H1 (cell line): ENCODE data around the gene RBL1. TPM values are rescaled to one million over a fixed set of nuclear protein-coding genes. Genes with fewer than 3 reads are reported as not detected.

Experiments used
- CTCF ChIA-PET: fragments of 300-600 bp; sonication (Branson Sonifier 250); formaldehyde crosslinking; loops from one replicate; lab custom pipeline; 2021; ENCODE audit not compliant: partially characterized antibody; lab: Charles Lee
- POLR2A ChIA-PET: fragments of 300-600 bp; sonication (Branson Sonifier 250); formaldehyde crosslinking; loops from one replicate; lab custom pipeline; 2021; ENCODE audit warnings: inconsistent platforms; ENCODE audit not compliant: partially characterized antibody; lab: Charles Lee
- DNase-seq, 2 experiments: peaks; one replicate each; pipeline versions ENCODE4 v3.0.0 to v3.0.0-alpha.2; 2010 to 2022; ENCODE audit warnings: low spot score in 2 of 2, low read depth in 1 of 2, mixed read lengths in 1 of 2
- FAIRE-seq: peaks from 2 replicates; lab custom pipeline; 2011; peaks lifted over from hg19 to GRCh38; lab: Jason Lieb, UNC
- H2AFZ ChIP-seq: 2 replicates; pipeline ENCODE4 v1.8.1; 2012; ENCODE audit warnings: low read length, inconsistent platforms
- H2AK5ac ChIP-seq: 2 replicates; pipeline ENCODE4 v1.6.1; 2013; ENCODE audit warnings: low read depth, low read length
- H2BK120ac ChIP-seq: replicated peaks from 2 replicates; pipeline ENCODE3; 2013; ENCODE audit warnings: low read depth, low read length, inconsistent platforms
- H2BK12ac ChIP-seq: 2 replicates; pipeline ENCODE4 v1.6.1; 2013; ENCODE audit warnings: low read depth, low read length
- H2BK15ac ChIP-seq: 2 replicates; pipeline ENCODE4 v1.6.1; 2013; ENCODE audit warnings: low read length
- H2BK20ac ChIP-seq: 2 replicates; pipeline ENCODE4 v1.6.1; 2013; ENCODE audit warnings: low read length
- H2BK5ac ChIP-seq: 2 replicates; pipeline ENCODE4 v1.6.1; 2013; ENCODE audit warnings: low read depth, low read length
- H3K14ac ChIP-seq: 2 replicates; pipeline ENCODE4 v1.6.1; 2013; ENCODE audit warnings: inconsistent platforms; ENCODE audit not compliant: insufficient read length
- H3K18ac ChIP-seq: 2 replicates; pipeline ENCODE4 v1.6.1; 2013; ENCODE audit warnings: low read length; ENCODE audit errors: extremely low read depth
- H3K23ac ChIP-seq: 2 replicates; pipeline ENCODE4 v1.6.1; 2013; ENCODE audit warnings: inconsistent platforms; ENCODE audit not compliant: insufficient read length
- H3K23me2 ChIP-seq: 2 replicates; pipeline ENCODE4 v1.6.1; 2013; ENCODE audit warnings: low read depth, low read length
- H3K27ac ChIP-seq: 2 replicates; pipeline ENCODE4 v1.6.1; 2011; ENCODE audit warnings: low read depth, low read length, inconsistent platforms
- H3K27me3 ChIP-seq, 4 experiments: replicated peaks in 1 of 4; 1 replicate in 1 of 4; 2 replicates in 3 of 4; pipeline versions ENCODE4 v1.6.1 to v1.8.1; 2011 to 2013; ENCODE audit warnings: low read length in 3 of 4, mild to moderate bottlenecking in 3 of 4, inconsistent platforms in 2 of 4, mixed read lengths in 2 of 4, moderate library complexity in 1 of 4; ENCODE audit not compliant: control insufficient read depth in 3 of 4, insufficient read depth in 3 of 4; ENCODE audit errors: extremely low read depth in 1 of 4
- H3K36me3 ChIP-seq, 4 experiments: 2 replicates each; pipeline versions ENCODE4 v1.6.1 to v1.8.1; 2011 to 2013; ENCODE audit warnings: mild to moderate bottlenecking in 4 of 4, low read length in 3 of 4, moderate library complexity in 2 of 4, control low read depth in 1 of 4, inconsistent platforms in 1 of 4; ENCODE audit not compliant: insufficient read depth in 4 of 4, control insufficient read depth in 2 of 4
- H3K4ac ChIP-seq: replicated peaks from 2 replicates; pipeline ENCODE3; 2013; ENCODE audit warnings: low read length, low read depth, mixed read lengths, inconsistent platforms; ENCODE audit not compliant: insufficient read length
- H3K4me1 ChIP-seq, 4 experiments: replicated peaks in 1 of 4; 1 replicate in 1 of 4; 2 replicates in 3 of 4; pipeline versions ENCODE4 v1.6.1 to v1.8.1; 2011 to 2013; ENCODE audit warnings: low read length in 3 of 4, inconsistent platforms in 2 of 4, mixed read lengths in 1 of 4; ENCODE audit not compliant: insufficient read depth in 4 of 4, control insufficient read depth in 3 of 4
- H3K4me2 ChIP-seq, 2 experiments: 2 replicates each; pipeline versions ENCODE4 v1.6.1 to v1.8.1; 2011 to 2013; ENCODE audit warnings: low read depth in 2 of 2, low read length in 2 of 2, control low read depth in 1 of 2, inconsistent platforms in 1 of 2, mild to moderate bottlenecking in 1 of 2; ENCODE audit not compliant: insufficient read depth in 1 of 2
- H3K4me3 ChIP-seq, 4 experiments: fragments of 200-600, 300-600 bp in 1 of 4; sonication (generic), shearing (Covaris generic), sonication (Bioruptor Twin) in 1 of 4; 2 replicates each; pipeline versions ENCODE4 v1.5.1 to v1.8.1; 2011 to 2016; ENCODE audit warnings: low read length in 4 of 4, low read depth in 3 of 4, control low read depth in 2 of 4, inconsistent platforms in 2 of 4, mild to moderate bottlenecking in 2 of 4, mixed read lengths in 1 of 4, moderate library complexity in 1 of 4; ENCODE audit not compliant: insufficient read depth in 2 of 4; ENCODE audit errors: extremely low read depth in 1 of 4
- H3K56ac ChIP-seq: replicated peaks from 2 replicates; pipeline ENCODE3; 2013; ENCODE audit warnings: low read depth, mild to moderate bottlenecking, mixed read lengths, low read length, inconsistent platforms; ENCODE audit not compliant: insufficient read length
- H3K79me1 ChIP-seq: 2 replicates; pipeline ENCODE4 v1.6.1; 2013; ENCODE audit warnings: low read depth, low read length, control low read depth
- H3K79me2 ChIP-seq, 2 experiments: 2 replicates each; pipeline versions ENCODE4 v1.6.1 to v1.8.1; 2012 to 2013; ENCODE audit warnings: low read length in 2 of 2, mild to moderate bottlenecking in 2 of 2, inconsistent platforms in 1 of 2; ENCODE audit not compliant: insufficient read depth in 2 of 2, control insufficient read depth in 1 of 2
- H3K9ac ChIP-seq, 4 experiments: replicated peaks in 1 of 4; 1 replicate in 1 of 4; 2 replicates in 3 of 4; pipeline versions ENCODE4 v1.6.1 to v1.8.1; 2011 to 2013; ENCODE audit warnings: low read depth in 3 of 4, low read length in 3 of 4, control low read depth in 2 of 4, mild to moderate bottlenecking in 2 of 4, moderate library complexity in 2 of 4, inconsistent platforms in 1 of 4; ENCODE audit errors: extremely low read depth in 1 of 4
- H3K9me3 ChIP-seq, 2 experiments: 2 replicates each; pipeline versions ENCODE4 v1.6.1 to v1.8.1; 2012 to 2013; ENCODE audit warnings: mild to moderate bottlenecking in 2 of 2, moderate library complexity in 2 of 2, control low read depth in 1 of 2, inconsistent platforms in 1 of 2, low read depth in 1 of 2, low read length in 1 of 2, mixed read lengths in 1 of 2; ENCODE audit not compliant: insufficient read depth in 2 of 2
- H4K20me1 ChIP-seq, 2 experiments: replicated peaks in 1 of 2; 2 replicates each; pipeline versions ENCODE3 to v1.8.1; 2011 to 2013; ENCODE audit warnings: inconsistent platforms in 2 of 2, low read length in 2 of 2, mild to moderate bottlenecking in 1 of 2; ENCODE audit not compliant: insufficient read depth in 2 of 2, control insufficient read depth in 1 of 2
- H4K5ac ChIP-seq: 2 replicates; pipeline ENCODE4 v1.6.1; 2013; ENCODE audit warnings: low read length, low read depth, mixed read lengths, inconsistent platforms; ENCODE audit not compliant: insufficient read length
- H4K8ac ChIP-seq: 2 replicates; pipeline ENCODE4 v1.8.0; 2013; ENCODE audit warnings: mild to moderate bottlenecking, moderate library complexity, low read length, inconsistent platforms; ENCODE audit not compliant: insufficient read depth; ENCODE audit errors: extremely low read depth
- H4K91ac ChIP-seq: replicated peaks from 2 replicates; pipeline ENCODE3; 2013; ENCODE audit warnings: low read length, mixed read lengths, inconsistent platforms; ENCODE audit not compliant: insufficient read length
- BRCA1 ChIP-seq: IDR thresholded peaks from 2 replicates; pipeline ENCODE4 v1.6.1; 2012; ENCODE audit warnings: low read depth, low read length, improper control_type of control experiment
- FOSL1 ChIP-seq: IDR thresholded peaks from 2 replicates; pipeline ENCODE4 v1.6.1; 2011; ENCODE audit warnings: mild to moderate bottlenecking, low read depth, low read length, moderate library complexity; ENCODE audit not compliant: insufficient read depth
- HDAC2 ChIP-seq, 2 experiments: fragments of 300-600 bp in 1 of 2; sonication (generic) in 1 of 2; IDR thresholded peaks; 2 replicates each; pipeline ENCODE4 v1.6.1; 2011 to 2012; ENCODE audit warnings: low read depth in 2 of 2, low read length in 2 of 2, mild to moderate bottlenecking in 2 of 2, moderate library complexity in 2 of 2, borderline replicate concordance in 1 of 2, inconsistent platforms in 1 of 2
- NANOG ChIP-seq: IDR thresholded peaks from 2 replicates; pipeline ENCODE4 v1.6.1; 2011; ENCODE audit warnings: low read length, low read depth, mild to moderate bottlenecking, inconsistent platforms; ENCODE audit not compliant: insufficient read depth, poor library complexity, severe bottlenecking
- RFX5 ChIP-seq: IDR thresholded peaks from 2 replicates; pipeline ENCODE4 v1.6.1; 2011; ENCODE audit warnings: low read depth, low read length, improper control_type of control experiment, borderline replicate concordance
- RNF2 ChIP-seq: fragments of 200-900, 300-1000 bp; sonication (generic); IDR thresholded peaks from 2 replicates; pipeline ENCODE4 v1.7.1; 2016; ENCODE audit warnings: borderline replicate concordance, low read depth, mild to moderate bottlenecking, antibody characterized with exemption, low read length; ENCODE audit not compliant: poor library complexity, severe bottlenecking; ENCODE audit errors: missing control alignments
- TEAD4 ChIP-seq: IDR thresholded peaks from 2 replicates; pipeline ENCODE4 v1.6.1; 2012; ENCODE audit warnings: low read depth, low read length, inconsistent platforms, mixed read lengths
- YY1 ChIP-seq: IDR thresholded peaks from 2 replicates; pipeline ENCODE4 v1.6.1; 2011; ENCODE audit warnings: low read depth, mild to moderate bottlenecking, low read length
- WGBS, 2 experiments: shearing (Covaris generic) in 1 of 2; methylation state at CpG; one replicate each; pipeline versions ENCODE4 v1.1.6 to v1.1.7; 2013 to 2015; ENCODE audit warnings: low lambda C conversion rate in 2 of 2, mixed read lengths in 2 of 2, inconsistent platforms in 1 of 2, low coverage in 1 of 2, missing lambda C conversion rate in 1 of 2; ENCODE audit not compliant: insufficient replicate concordance in 2 of 2, insufficient coverage in 1 of 2, insufficient read length in 1 of 2; ENCODE audit errors: extremely low coverage in 1 of 2, missing lambda C conversion rate in 1 of 2; 5-methylcytosine and 5-hydroxymethylcytosine counted together
- polyA plus RNA-seq, 7 experiments: library from polyadenylated mRNA; depleted of rRNA in 3 of 7; stranded (reverse) in 5 of 7; unstranded in 2 of 7; fragments of >200 nt in 5 of 7; fragments of 200-250 nt in 2 of 7; gene quantifications; 1 replicate in 5 of 7; 2 replicates in 1 of 7; 4 replicates in 1 of 7; pipeline versions ENCODE4 v1.2.1 to v1.2.3, GENCODE V29; 2011 to 2013; ENCODE audit warnings: missing spikeins in 2 of 7, mixed read lengths in 2 of 7
- total RNA-seq: library from RNA; stranded (reverse); fragmentation: NEBNext Ultra II Directional; extraction: Animal tissue kit (Norgen Biotek cat#: 25700); gene quantifications from 2 replicates; pipeline ENCODE4 v1.2.1, GENCODE V29; 2021
- TF ChIP-seq, protein P1 (sequence below): IDR thresholded peaks from 2 replicates; pipeline ENCODE4 v1.6.1; 2012; ENCODE audit warnings: low read length, inconsistent platforms
- TF ChIP-seq, protein P2 (sequence below): IDR thresholded peaks from 2 replicates; pipeline ENCODE4 v1.6.1; 2012; ENCODE audit warnings: inconsistent platforms
- TF ChIP-seq, protein P3 (sequence below): IDR thresholded peaks from 2 replicates; pipeline ENCODE4 v1.6.1; 2012; ENCODE audit warnings: inconsistent platforms

The RBL1 gene
- total and polyA plus RNA-seq, 2 of the 8 experiments (the other 6 are each of a cell fraction or from before 2014, with no cell fraction given) = 3.2 to 12.3 TPM

DNA sequence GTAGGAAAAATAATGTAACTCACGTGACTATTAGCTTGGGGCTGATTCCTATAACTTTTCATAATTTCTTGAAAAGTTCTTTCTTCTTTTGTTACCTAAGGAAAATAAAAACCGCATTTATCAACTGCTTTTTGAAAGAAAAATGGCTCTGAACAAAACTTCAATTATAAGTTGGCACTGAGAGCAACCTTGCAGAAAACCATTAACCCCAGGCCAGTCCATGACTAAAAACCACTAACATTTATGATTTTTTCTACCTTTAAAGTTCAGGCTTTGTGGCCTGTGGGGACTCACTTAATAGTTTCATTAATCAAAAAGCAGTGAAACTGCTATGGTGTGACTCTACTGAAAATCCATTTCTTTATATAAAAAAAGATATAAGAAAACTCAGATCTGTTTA lies 75.2 kb downstream of the RBL1 start:
- 84% methylated on average over 2 of the region's 2 CpGs; no CpG with 5 or more reads in 1 of the 2 experiments for WGBS, 2 experiments
- Histone ChIP-seq H4K91ac (no peak overlapping the region), H3K79me1 (no peaks in the 10 kb centered on the region), H3K36me3 (peaks cover 0 to 30% (median 7%) of the 10 kb centered on the region in 4 experiments; a peak in 5 of 8 replicates), H2BK20ac (no peak overlapping the region), H2AK5ac (no peak overlapping the region), H4K8ac (no peak overlapping the region), H3K23ac (no peak overlapping the region), H3K9me3 (no peaks in the 10 kb centered on the region), H2AFZ (no peak overlapping the region), H3K4me1 (no peaks in the 10 kb centered on the region), H3K4me2 (no peak overlapping the region), H3K56ac (no peak overlapping the region), H2BK12ac (no peak overlapping the region), H3K4me3 (no peak overlapping the region), H4K5ac (no peak overlapping the region), H3K14ac (no peak overlapping the region), H2BK120ac (no peak overlapping the region), H2BK15ac (no peak overlapping the region), H4K20me1 (no peaks in the 10 kb centered on the region), H3K4ac (no peak overlapping the region), H2BK5ac (no peak overlapping the region), H3K18ac (no peak overlapping the region), H3K27ac (no peak overlapping the region), H3K23me2 (no peaks in the 10 kb centered on the region), H3K79me2 (no peaks in the 10 kb centered on the region), H3K9ac (no peak overlapping the region), H3K27me3 (no peaks in the 10 kb centered on the region)
- FAIRE-seq (no peak), DNase-seq (no peak)
- CTCF ChIA-PET = no interaction called here
- POLR2A ChIA-PET = no interaction called here
- TF ChIP-seq TEAD4 (no peak), RFX5 (no peak), YY1 (no peak), FOSL1 (no peak), RNF2 (no peak), HDAC2 (IDR thresholded peaks at IDR 0.05; ENCODE audit: borderline replicate concordance in 1 of 2, low read depth in 2 of 2, low read length in 2 of 2) (no peak), BRCA1 (no peak), NANOG (no peak)
- TF ChIP-seq, protein P1, sequence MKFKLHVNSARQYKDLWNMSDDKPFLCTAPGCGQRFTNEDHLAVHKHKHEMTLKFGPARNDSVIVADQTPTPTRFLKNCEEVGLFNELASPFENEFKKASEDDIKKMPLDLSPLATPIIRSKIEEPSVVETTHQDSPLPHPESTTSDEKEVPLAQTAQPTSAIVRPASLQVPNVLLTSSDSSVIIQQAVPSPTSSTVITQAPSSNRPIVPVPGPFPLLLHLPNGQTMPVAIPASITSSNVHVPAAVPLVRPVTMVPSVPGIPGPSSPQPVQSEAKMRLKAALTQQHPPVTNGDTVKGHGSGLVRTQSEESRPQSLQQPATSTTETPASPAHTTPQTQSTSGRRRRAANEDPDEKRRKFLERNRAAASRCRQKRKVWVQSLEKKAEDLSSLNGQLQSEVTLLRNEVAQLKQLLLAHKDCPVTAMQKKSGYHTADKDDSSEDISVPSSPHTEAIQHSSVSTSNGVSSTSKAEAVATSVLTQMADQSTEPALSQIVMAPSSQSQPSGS = no peak
- TF ChIP-seq, protein P2, sequence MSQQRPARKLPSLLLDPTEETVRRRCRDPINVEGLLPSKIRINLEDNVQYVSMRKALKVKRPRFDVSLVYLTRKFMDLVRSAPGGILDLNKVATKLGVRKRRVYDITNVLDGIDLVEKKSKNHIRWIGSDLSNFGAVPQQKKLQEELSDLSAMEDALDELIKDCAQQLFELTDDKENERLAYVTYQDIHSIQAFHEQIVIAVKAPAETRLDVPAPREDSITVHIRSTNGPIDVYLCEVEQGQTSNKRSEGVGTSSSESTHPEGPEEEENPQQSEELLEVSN = no peak
- TF ChIP-seq, protein P3, sequence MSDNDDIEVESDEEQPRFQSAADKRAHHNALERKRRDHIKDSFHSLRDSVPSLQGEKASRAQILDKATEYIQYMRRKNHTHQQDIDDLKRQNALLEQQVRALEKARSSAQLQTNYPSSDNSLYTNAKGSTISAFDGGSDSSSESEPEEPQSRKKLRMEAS = no peak
